Activated CD8-positive, alpha-beta memory T cell treated with anti-CD3 and anti-CD28 coated beads, Interleukin-2, amount 50 U/mL, for 4 hours (primary cell): ENCODE results near the gene NARS2.
"Not testable (repeated sequence)": the region's sequence is repeated elsewhere in the genome, so short reads cannot be mapped to it uniquely, and the experiment has no call there.

Experiments
- DNase-seq: peaks from one replicate; pipeline ENCODE4 v3.0.0-alpha.2; 2020

Gene NARS2

GRCh38 chr11:78575478-78575877, 814 bp upstream of the NARS2 start:
- no peak for DNase-seq

GRCh38 chr11:78573681-78574080, 983 bp downstream of the NARS2 start:
- no peak for DNase-seq

GRCh38 chr11:78573271-78573670, 1.4 kb downstream of the NARS2 start:
- no peak for DNase-seq

- DNase-seq, result no peak
Measured at GRCh38 chr11:78572394-78572793, 2.3 kb downstream of the NARS2 start.

GRCh38 chr11:78570031-78570430, 4.6 kb downstream of the NARS2 start:
- DNase-seq, result no peak

- no peak for DNase-seq
Measured at GRCh38 chr11:78567209-78567608, 7.5 kb downstream of the NARS2 start.

GRCh38 chr11:78564490-78565467, 9.9 kb downstream of the NARS2 start:
- no peak for DNase-seq

GRCh38 chr11:78564037-78564436, 10.6 kb downstream of the NARS2 start:
- not testable (repeated sequence) for DNase-seq

- DNase-seq, result not testable (repeated sequence)
Measured at GRCh38 chr11:78563090-78563489, 11.6 kb downstream of the NARS2 start.

- no peak for DNase-seq
Measured at GRCh38 chr11:78562398-78562797, 12.3 kb downstream of the NARS2 start.

GRCh38 chr11:78560826-78561484, 13.7 kb downstream of the NARS2 start:
- DNase-seq, result no peak

GRCh38 chr11:78560153-78560552, 14.5 kb downstream of the NARS2 start:
- no peak for DNase-seq

GRCh38 chr11:78557236-78557635, 17.4 kb downstream of the NARS2 start:
- no peak for DNase-seq

GRCh38 chr11:78555592-78555991, 19.1 kb downstream of the NARS2 start:
- no peak for DNase-seq

GRCh38 chr11:78552881-78553280, 21.8 kb downstream of the NARS2 start:
- DNase-seq, result no peak

GRCh38 chr11:78552139-78552538, 22.5 kb downstream of the NARS2 start:
- DNase-seq, result not testable (repeated sequence)

- no peak for DNase-seq
Measured at GRCh38 chr11:78551066-78551465, 23.6 kb downstream of the NARS2 start.

GRCh38 chr11:78549624-78550409, 24.8 kb downstream of the NARS2 start:
- no peak for DNase-seq

GRCh38 chr11:78548911-78549590, 25.6 kb downstream of the NARS2 start:
- DNase-seq, result no peak

GRCh38 chr11:78547931-78548705, 26.5 kb downstream of the NARS2 start:
- DNase-seq, result no peak

- no peak for DNase-seq
Measured at GRCh38 chr11:78542007-78542406, 32.7 kb downstream of the NARS2 start.

GRCh38 chr11:78541537-78541936, 33.1 kb downstream of the NARS2 start:
- no peak for DNase-seq
